PC-9 (cell line): ENCODE measurements around the gene SMIM29.

Source experiments
- EZH2 ChIP-seq: fragments of 200-600 bp; sonication (generic); IDR thresholded peaks from 2 replicates; pipeline ENCODE4 v1.8.0; 2017; ENCODE audit warnings: antibody characterized with exemption, low read depth
- TF ChIP-seq, protein P1 (sequence below): fragments of 200-600 bp; sonication (generic); conservative IDR thresholded peaks from 2 replicates; pipeline ENCODE4 v1.6.1; 2017; ENCODE audit warnings: mixed run types, antibody characterized with exemption, mild to moderate bottlenecking, moderate library complexity

GRCh38 chr6:34236443-34237315 lies 12.1 kb downstream of the SMIM29 start, which contains the start of gene HMGA1:
- TF ChIP-seq, protein P1, sequence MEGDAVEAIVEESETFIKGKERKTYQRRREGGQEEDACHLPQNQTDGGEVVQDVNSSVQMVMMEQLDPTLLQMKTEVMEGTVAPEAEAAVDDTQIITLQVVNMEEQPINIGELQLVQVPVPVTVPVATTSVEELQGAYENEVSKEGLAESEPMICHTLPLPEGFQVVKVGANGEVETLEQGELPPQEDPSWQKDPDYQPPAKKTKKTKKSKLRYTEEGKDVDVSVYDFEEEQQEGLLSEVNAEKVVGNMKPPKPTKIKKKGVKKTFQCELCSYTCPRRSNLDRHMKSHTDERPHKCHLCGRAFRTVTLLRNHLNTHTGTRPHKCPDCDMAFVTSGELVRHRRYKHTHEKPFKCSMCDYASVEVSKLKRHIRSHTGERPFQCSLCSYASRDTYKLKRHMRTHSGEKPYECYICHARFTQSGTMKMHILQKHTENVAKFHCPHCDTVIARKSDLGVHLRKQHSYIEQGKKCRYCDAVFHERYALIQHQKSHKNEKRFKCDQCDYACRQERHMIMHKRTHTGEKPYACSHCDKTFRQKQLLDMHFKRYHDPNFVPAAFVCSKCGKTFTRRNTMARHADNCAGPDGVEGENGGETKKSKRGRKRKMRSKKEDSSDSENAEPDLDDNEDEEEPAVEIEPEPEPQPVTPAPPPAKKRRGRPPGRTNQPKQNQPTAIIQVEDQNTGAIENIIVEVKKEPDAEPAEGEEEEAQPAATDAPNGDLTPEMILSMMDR: no peak
- no peak for TF ChIP-seq EZH2
